HG03565 (cell line): Measurements from ENCODE around the gene RPS6KA1.
"Not testable (repeated sequence)": the region's sequence is repeated elsewhere in the genome, so short reads cannot be mapped to it uniquely, and the experiment has no call there.

Source experiments
- ATAC-seq: cut with Tn5 transposase; IDR thresholded peaks from one replicate; pipeline ENCODE4 v1.9.1; 2021; ENCODE audit warnings: mild to moderate bottlenecking, moderate library complexity; ENCODE audit not compliant: unreplicated experiment

Gene RPS6KA1

GRCh38 chr1:26585471-26585870 lies 55.9 kb downstream of the RPS6KA1 start:
- ATAC-seq = no peak

DNA sequence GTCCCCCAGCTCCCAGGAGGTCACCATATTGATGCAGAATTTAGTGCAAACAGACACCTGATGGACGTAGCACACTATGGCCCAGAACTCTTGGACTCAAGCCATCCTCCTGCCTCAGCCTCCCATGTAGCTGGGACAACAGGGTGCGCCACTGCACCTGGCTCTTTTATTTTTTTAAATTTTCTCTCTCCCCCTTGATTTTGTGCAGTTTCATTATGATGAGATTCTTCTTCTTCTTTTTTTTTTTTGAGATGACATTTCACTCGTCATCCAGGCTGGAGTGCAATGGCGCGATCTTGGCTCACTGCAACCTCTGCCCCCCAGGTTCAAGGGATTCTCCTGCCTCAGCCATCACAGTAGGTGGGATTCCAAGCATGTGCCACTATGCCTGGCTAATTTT lies 63.8 kb downstream of the RPS6KA1 start:
- ATAC-seq = no peak

- not testable (repeated sequence) for ATAC-seq
Observed at GRCh38 chr1:26594593-26594992, 65.0 kb downstream of the RPS6KA1 start.

DNA sequence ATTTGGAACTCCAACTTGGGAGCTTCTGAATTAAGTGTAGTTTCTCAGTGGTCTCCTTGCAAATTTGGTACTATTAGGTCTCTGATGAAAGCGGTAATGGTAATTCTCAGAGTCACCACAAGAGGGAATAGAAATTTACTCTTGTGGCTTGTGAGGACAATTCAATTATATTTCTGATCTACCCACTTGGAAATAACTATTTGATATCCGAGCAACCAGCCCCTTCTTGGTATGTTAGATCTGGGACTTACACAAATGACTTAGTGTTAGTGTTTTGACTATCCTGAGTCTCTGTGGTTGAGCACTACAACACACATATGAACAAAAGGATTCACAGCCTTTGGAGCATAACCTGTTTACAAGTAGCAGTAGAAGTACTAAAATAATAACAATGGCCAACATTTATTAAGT lies 68.1 kb downstream of the RPS6KA1 start:
- ATAC-seq = no peak

DNA sequence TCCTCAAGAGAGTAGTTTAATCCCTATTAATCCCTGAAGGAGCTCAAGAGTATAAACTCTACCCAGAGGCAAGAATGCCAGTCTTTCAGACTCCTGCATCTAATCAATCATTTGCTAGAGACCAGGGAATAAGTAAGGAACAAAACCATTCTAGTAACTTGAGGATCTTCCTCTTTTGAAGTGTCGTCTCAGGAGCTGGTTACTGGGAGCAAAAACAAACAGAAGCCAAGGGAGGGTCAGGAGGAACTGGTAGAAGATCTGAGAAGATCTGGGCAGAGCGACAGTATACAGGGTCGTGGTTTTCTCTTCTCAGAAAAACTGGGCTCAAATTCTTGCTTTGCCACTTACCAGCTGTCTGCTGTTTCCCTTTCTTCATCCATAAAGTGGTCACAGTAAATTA lies 69.3 kb downstream of the RPS6KA1 start:
- ATAC-seq = no peak

GRCh38 chr1:26602378-26602959 lies 72.9 kb downstream of the RPS6KA1 start:
- no peak for ATAC-seq

- no peak for ATAC-seq
Observed at GRCh38 chr1:26603856-26604255, 74.3 kb downstream of the RPS6KA1 start.

DNA sequence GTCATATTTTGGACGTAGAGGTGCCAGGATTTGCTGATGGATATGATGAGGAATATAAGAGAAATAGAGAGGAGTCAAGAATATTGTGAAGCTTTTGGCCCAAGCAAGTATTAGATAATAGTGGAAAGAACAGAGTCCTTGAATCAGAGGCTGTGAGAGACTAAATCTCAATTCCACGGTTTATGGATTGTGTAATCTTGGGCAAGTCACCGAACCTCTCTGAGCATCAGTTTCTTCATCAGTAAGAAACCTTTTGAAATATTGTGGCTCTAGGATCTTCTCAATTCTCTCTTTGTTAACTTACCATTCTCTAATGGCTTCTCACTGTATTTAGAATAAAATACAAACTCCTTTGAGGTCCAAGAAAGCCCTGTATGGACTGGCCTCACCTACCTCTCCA lies 77.6 kb downstream of the RPS6KA1 start:
- no peak for ATAC-seq

DNA sequence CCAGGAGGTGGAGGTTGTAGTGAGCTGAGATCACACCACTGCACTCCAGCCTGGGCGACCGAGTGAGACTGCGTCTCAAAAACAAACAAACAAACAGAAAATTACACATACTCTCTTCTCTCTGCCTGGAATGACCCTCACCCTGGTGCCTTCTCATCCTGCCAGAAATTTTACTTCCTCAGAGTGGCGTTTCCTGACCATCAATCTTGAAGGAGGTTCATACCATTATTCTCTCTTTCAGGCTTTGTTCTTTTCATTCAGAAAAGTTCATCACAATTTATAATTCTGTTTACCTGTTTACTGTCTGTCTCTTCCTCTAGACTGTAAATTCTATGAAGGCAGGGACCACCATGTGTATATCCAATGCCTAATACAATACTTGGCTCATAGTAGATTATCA lies 79.3 kb downstream of the RPS6KA1 start:
- ATAC-seq = no peak

DNA sequence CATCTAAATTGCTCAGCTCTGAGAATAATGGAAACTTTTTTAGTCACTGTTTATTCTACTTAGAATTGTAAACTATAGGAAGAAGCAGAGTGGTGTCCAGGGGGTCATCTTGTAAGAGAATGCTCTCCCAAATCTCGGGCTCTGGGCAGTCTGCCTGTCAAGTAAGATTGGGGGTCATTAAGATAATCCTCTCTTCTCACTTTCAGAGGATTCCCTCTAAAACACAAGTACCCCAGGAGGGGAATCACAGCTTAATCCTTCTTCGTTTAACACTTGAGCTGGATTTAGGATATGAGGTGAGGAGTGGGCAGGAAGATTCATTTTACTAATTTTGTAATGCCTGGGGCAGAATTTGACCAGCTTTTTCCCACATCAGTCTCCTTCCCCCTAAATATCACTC lies 81.2 kb downstream of the RPS6KA1 start:
- no peak for ATAC-seq

DNA sequence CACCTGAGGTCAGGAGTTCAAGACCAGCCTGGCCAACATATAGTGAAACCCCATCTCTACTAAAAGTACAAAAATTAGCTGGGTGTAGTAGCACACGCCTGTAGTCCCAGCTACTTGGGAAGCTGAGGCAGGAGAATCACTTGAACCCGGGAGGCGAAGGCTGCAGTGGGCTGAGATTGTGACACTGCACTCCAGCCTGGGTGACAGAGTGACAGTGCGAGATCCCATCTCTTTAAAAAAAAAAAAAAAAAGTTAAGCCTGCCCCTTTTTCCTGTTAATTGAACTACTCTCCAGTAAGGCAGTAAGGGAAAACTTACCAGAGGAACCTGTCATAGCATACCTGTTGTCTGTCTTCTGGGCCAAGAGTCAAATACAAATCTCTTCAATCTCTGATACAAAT lies 83.1 kb downstream of the RPS6KA1 start:
- ATAC-seq = not testable (repeated sequence)

GRCh38 chr1:26614655-26615411 lies 85.3 kb downstream of the RPS6KA1 start:
- no peak for ATAC-seq

GRCh38 chr1:26616881-26617280 lies 87.3 kb downstream of the RPS6KA1 start:
- ATAC-seq = no peak

- ATAC-seq = no peak
Observed at GRCh38 chr1:26618561-26618960, 89.0 kb downstream of the RPS6KA1 start.
